Tibial nerve (tissue), 4 donors: ENCODE results near the gene NTM.

Experiments used
- CTCF ChIP-seq, 5 experiments: fragments of 200-600 bp in 3 of 5; fragments of 450-650 bp in 2 of 5; sonication (generic) in 3 of 5; IDR thresholded peaks; one replicate each; pipeline ENCODE4 v1.5.1; 2016 to 2019; ENCODE audit warnings: antibody characterized with exemption in 5 of 5, mild to moderate bottlenecking in 3 of 5, moderate library complexity in 2 of 5
- EP300 ChIP-seq, 2 donors: sonication (generic); formaldehyde crosslinking; IDR thresholded peaks; one replicate each; pipeline ENCODE4 v1.6.1; 2017; ENCODE audit warnings: antibody characterized with exemption in 2 of 2, mild to moderate bottlenecking in 1 of 2
- POLR2A ChIP-seq, 2 donors: fragments of 450-650 bp; IDR thresholded peaks; one replicate each; pipeline ENCODE4 v1.6.1; 2017; ENCODE audit warnings: antibody characterized with exemption in 2 of 2, mild to moderate bottlenecking in 2 of 2, moderate library complexity in 2 of 2

- TF ChIP-seq CTCF (IDR thresholded peaks at IDR 0.05) (no peak), POLR2A (IDR thresholded peaks at IDR 0.05) (no peak), EP300 (IDR thresholded peaks at IDR 0.05) (no peak)
Measured at GRCh38 chr11:131717616-131718015, 347.2 kb downstream of the NTM start.
